Parathyroid adenoma (tissue), 2 donors: ENCODE results near the gene EOLA1.
"Not testable (repeated sequence)": the region's sequence is repeated elsewhere in the genome, so short reads cannot be mapped to it uniquely, and the experiment has no call there.

Experiments
- H2AFZ ChIP-seq: fragments of 300-600 bp; sonication (generic); one replicate; pipeline ENCODE4 v1.7.0; 2017; ENCODE audit warnings: antibody characterized with exemption, mild to moderate bottlenecking
- H3K27ac ChIP-seq: fragments of 300-600 bp; sonication (generic); one replicate; pipeline ENCODE4 v1.7.0; 2017
- H3K27me3 ChIP-seq: fragments of 300-600 bp; sonication (generic); one replicate; pipeline ENCODE4 v1.7.0; 2017; ENCODE audit warnings: low read length; ENCODE audit not compliant: control insufficient read depth, insufficient read depth
- H3K36me3 ChIP-seq: fragments of 300-600 bp; sonication (generic); one replicate; pipeline ENCODE4 v1.7.0; 2017; ENCODE audit warnings: low read length; ENCODE audit not compliant: control insufficient read depth, insufficient read depth
- H3K4me1 ChIP-seq: fragments of 300-600 bp; sonication (generic); one replicate; pipeline ENCODE4 v1.7.0; 2017; ENCODE audit warnings: control low read depth
- H3K4me2 ChIP-seq: fragments of 300-600 bp; sonication (generic); one replicate; pipeline ENCODE4 v1.7.0; 2017; ENCODE audit warnings: low read length
- H3K4me3 ChIP-seq: fragments of 300-600 bp; sonication (generic); one replicate; pipeline ENCODE4 v1.7.0; 2017; ENCODE audit warnings: low read depth, low read length
- H3K79me2 ChIP-seq: fragments of 300-600 bp; sonication (generic); one replicate; pipeline ENCODE4 v1.7.0; 2017; ENCODE audit warnings: control low read depth
- H3K9ac ChIP-seq: fragments of 300-600 bp; sonication (generic); one replicate; pipeline ENCODE4 v1.7.0; 2017; ENCODE audit warnings: mild to moderate bottlenecking
- H3K9me3 ChIP-seq: fragments of 300-600 bp; sonication (generic); one replicate; pipeline ENCODE4 v1.7.0; 2017; ENCODE audit warnings: low read length; ENCODE audit not compliant: control insufficient read depth
- TF ChIP-seq, protein P1 (sequence below): fragments of 300-600 bp; sonication (generic); IDR thresholded peaks from one replicate; pipeline ENCODE4 v1.7.0; 2017; ENCODE audit warnings: antibody characterized with exemption, mild to moderate bottlenecking
- donor health status: primary hyperparathyroidism.

Gene EOLA1

DNA sequence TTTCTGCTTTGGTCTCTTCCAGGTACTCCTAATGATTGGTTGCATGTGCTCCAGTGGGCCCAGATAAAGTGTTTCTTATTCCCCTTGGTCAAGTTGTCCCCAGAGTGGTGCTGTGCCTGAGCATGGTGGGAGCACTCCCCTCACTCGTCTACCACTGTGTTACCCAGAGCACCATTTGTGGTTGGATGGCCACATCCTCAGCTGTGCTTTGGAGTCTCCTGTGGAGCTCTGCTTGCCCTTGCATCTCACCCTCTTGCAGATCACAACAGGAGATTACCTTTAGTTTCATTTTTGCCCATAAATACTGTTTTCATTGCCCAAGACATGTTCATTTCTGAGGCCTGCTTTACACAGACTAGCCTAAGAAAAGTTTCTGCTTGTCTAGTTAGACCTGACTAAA lies 9.6 kb downstream of the EOLA1 start:
- H3K9me3 ChIP-seq, H2AFZ ChIP-seq, H3K4me1 ChIP-seq, H3K9ac ChIP-seq, H3K4me2 ChIP-seq, H3K36me3 ChIP-seq, H3K79me2 ChIP-seq, H3K27me3 ChIP-seq, H3K27ac ChIP-seq, H3K4me3 ChIP-seq: not testable (repeated sequence)

DNA sequence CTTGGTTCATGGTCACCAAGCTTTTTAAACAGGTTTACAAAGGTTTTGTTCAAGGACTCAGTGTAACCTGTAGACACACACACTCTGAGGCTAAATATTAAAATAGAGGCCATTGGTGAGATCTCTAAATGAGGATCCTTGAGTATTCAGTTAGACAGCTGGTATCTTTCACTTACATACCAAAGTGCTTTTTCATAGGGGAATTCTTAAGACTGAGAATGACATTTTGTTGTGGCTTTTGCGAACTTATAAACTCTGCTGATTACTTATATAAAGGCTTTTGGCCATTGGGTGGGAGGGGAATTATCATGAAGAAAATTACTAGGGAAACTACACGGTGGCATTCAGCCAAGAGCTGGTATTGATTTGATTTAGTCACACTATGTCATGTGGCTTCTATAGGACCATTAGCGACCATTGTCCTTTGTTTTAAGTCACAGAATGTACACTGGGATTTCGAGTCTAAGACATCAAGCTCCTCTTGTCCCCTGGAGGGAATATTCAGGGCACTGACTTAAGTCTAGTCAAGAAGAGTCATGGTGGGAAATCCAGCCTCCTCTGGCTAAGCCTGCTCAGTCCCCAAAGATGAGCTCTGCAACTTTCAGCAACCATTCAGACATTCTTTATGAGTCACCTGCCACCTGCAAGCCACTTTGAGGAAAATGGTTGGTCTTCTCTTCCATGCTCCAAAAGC lies 10.6 kb downstream of the EOLA1 start:
- H3K4me2 ChIP-seq, H3K27ac ChIP-seq, H3K9me3 ChIP-seq, H3K79me2 ChIP-seq, H3K4me1 ChIP-seq, H3K4me3 ChIP-seq, H3K27me3 ChIP-seq, H3K9ac ChIP-seq, H2AFZ ChIP-seq, H3K36me3 ChIP-seq: not testable (repeated sequence)

DNA sequence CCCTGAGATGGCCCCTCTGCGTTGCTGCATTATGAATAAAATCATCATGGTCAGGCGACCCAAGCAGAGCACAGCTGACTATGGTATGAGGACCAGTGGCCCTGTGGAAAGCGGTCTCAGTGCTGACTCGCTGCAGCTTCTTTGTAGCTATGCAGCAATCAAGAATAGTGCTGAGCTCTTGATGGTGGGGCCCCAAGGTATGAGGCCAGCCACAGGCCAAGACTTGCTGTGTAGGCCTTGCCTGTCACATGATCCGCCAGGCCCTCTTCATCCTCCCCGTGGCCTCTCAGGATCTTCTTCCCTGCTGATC lies 11.1 kb downstream of the EOLA1 start:
- H3K9me3 ChIP-seq, H3K36me3 ChIP-seq, H3K27me3 ChIP-seq, H3K79me2 ChIP-seq, H3K9ac ChIP-seq, H2AFZ ChIP-seq, H3K4me2 ChIP-seq, H3K4me3 ChIP-seq, H3K4me1 ChIP-seq, H3K27ac ChIP-seq: not testable (repeated sequence)

DNA sequence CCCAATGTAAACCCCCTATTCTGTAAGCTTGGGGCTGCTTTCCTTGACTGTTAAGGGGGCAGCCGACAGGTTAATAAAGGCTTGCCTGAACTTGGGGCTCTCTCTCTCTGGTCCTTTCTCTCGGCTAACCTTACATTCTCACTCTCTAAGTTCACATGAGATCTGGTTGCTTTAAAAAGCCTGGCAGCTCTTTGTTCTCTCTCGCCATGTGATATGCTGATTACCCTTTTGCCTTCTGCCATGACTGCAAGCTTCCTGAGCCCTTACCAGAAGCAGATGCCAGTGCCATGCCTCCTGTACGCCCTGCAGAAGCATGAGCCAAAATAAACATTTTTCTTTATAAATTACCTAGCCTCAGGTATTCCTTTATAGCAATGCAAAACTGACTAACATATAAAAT lies 14.4 kb downstream of the EOLA1 start:
- H3K36me3 ChIP-seq, H3K4me2 ChIP-seq, H3K9ac ChIP-seq, H3K4me1 ChIP-seq, H3K4me3 ChIP-seq, H3K79me2 ChIP-seq, H3K27me3 ChIP-seq, H2AFZ ChIP-seq, H3K9me3 ChIP-seq, H3K27ac ChIP-seq: not testable (repeated sequence)

DNA sequence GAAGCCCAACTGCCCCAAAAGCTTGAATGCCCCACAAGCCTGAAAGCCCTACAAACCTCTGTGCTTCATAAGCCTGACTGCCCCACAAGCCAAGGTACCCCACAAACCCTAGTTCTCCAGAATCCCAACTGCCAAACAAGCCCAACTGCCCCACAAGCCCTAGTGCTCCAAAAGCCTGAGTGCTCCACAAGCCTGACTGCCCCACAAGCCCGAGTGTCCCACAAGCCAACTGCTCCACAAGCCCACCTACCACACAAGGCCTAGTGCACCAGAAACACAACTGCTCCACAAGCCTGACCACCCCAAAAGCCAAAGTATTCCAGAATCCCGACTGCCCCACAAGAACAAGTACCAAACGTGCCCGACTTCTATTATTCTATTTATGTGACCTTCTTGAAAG lies 22.5 kb downstream of the EOLA1 start:
- TF ChIP-seq, protein P1, sequence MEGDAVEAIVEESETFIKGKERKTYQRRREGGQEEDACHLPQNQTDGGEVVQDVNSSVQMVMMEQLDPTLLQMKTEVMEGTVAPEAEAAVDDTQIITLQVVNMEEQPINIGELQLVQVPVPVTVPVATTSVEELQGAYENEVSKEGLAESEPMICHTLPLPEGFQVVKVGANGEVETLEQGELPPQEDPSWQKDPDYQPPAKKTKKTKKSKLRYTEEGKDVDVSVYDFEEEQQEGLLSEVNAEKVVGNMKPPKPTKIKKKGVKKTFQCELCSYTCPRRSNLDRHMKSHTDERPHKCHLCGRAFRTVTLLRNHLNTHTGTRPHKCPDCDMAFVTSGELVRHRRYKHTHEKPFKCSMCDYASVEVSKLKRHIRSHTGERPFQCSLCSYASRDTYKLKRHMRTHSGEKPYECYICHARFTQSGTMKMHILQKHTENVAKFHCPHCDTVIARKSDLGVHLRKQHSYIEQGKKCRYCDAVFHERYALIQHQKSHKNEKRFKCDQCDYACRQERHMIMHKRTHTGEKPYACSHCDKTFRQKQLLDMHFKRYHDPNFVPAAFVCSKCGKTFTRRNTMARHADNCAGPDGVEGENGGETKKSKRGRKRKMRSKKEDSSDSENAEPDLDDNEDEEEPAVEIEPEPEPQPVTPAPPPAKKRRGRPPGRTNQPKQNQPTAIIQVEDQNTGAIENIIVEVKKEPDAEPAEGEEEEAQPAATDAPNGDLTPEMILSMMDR = no peak

DNA sequence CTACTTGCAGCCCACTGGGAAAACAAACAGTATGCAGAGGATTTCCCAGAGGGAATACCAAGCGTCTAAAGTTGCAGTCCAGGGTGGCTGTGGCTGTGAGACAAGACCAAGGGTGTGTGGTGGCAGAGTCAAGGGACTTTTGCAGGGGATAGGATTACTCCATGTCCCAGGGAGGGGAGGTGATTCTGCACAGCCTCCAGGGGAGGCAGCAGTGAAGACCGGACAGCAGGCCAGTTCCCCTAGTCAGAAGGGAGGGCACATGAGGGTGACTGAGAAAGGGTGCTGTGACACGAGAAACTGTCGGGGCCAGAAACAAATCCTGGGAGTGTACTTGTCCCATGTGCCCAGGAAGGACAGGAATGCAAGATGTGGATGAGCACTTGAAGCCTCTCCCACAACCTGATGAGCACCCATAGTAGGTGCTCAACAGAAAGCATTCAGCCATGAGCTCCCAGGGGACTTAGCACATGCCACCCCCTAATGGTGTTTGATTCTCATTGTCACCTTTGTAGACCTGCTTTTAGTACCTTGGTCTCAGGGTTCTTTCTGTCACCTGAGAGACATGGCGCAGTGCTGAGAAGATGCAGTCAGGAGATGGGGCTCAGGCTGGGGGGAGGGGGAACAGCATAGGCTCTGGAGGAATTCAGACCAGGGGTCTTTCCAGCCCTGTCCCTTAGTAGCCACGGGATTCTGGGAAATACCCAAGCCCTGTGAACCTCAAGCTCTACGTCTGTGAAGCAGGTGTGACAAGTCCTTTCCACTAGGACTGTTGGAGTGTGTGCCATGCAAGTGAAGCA lies 27.0 kb downstream of the EOLA1 start:
- Histone ChIP-seq H3K27ac (peak overlapping the region; percentile 45), H2AFZ (no peak overlapping the region), H3K9me3 (no peaks in the 10 kb centered on the region), H3K4me1 (peaks cover 16% of the 10 kb centered on the region), H3K27me3 (no peaks in the 10 kb centered on the region), H3K4me2 (no peak overlapping the region), H3K79me2 (no peaks in the 10 kb centered on the region), H3K9ac (no peak overlapping the region), H3K4me3 (no peak overlapping the region), H3K36me3 (no peaks in the 10 kb centered on the region)
- TF ChIP-seq, protein P1 = no peak

More for the DNA sequence above, 22.5 kb downstream of the EOLA1 start:
- H3K79me2 ChIP-seq = no peaks in the 10 kb centered on the region
- no peak overlapping the region for H3K4me3 ChIP-seq
- H3K4me1 ChIP-seq = no peaks in the 10 kb centered on the region
- no peak overlapping the region for H3K27ac ChIP-seq
- no peaks in the 10 kb centered on the region for H3K36me3 ChIP-seq
- no peaks in the 10 kb centered on the region for H3K9me3 ChIP-seq
- no peak overlapping the region for H2AFZ ChIP-seq
- no peak overlapping the region for H3K9ac ChIP-seq
- H3K27me3 ChIP-seq = no peaks in the 10 kb centered on the region
- H3K4me2 ChIP-seq = no peak overlapping the region
